ENCODE measurements around the gene A3GALT2.

DNA sequence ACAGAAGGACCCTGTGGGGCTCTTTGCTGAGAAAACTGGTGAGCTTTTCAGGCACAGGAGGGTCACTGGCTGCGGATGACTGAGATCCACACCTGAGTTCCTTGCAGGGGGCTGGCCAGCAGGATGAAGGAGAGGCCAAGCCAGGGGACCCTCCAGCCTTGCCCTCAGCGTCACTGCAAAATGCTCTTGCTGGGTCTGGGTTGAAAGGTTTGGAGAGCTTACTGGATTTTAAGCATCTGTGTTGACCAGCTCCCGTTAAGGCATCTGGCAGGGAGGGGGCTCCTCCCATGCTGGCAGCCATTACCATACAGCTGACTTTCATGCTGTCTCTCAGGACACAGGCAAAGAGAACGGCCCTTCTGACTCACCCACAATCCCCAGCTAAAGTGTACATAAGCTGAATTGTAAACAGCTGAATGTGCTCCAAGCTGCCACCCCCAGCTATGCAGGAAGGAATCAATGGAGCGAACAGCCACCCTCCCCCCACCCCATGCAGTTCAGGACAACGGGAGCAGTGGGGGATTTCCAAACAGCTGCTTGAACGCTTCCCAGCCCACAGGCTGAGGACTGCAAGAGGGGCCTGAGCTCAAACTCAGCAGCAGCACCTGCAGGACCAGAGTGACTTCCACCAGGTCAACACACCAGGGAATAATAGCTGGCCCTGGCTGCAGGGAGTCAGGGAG lies 21.3 kb upstream of the A3GALT2 start:
- TF ChIP-seq CTCF (IDR thresholded peaks at IDR 0.05) (no peak), MYC (IDR thresholded peaks at IDR 0.05; ENCODE audit: borderline replicate concordance, low read length) (0 out of 2 replicates have a peak, but pooled peaks have one; percentile 50)

Measured in A549 (cell line).